A549 (cell line): ENCODE results near the gene ADAMTSL5.

Source experiments
- CTCF ChIP-seq: fragments of >200 bp; sonication (Bioruptor Twin); formaldehyde crosslinking; IDR thresholded peaks from 3 replicates; pipeline ENCODE4 v1.5.1; 2016
- REST ChIP-seq: fragments of 200-600 bp; sonication (generic); IDR thresholded peaks from 2 replicates; pipeline ENCODE4 v1.6.1; 2016; ENCODE audit warnings: antibody characterized with exemption, mild to moderate bottlenecking, moderate library complexity

GRCh38 chr19:1474011-1474764, 38.6 kb downstream of the ADAMTSL5 start:
- TF ChIP-seq REST (no peak), CTCF (no peak)
